ENCODE measurements around the gene DTWD2.

DNA sequence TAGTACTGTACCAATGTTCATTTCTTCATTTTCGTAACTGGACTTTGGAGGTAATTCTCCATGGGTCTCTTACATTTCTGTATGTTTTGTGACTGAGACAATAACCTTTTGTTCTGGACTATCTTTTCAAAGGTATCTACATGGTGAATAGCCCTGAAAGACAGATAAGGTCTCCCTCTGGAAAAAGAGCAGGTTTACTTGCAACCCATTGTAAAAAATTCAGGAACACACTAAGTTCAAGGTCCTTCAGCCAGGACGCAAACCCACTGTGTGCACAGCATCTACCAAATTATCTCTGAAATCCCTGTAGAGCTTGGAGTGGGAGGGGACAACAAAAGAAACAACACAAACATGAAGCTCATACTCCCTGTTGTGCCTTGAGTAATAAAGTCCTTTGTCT lies 8.3 kb downstream of the DTWD2 start:
- TF ChIP-seq, protein P1, sequence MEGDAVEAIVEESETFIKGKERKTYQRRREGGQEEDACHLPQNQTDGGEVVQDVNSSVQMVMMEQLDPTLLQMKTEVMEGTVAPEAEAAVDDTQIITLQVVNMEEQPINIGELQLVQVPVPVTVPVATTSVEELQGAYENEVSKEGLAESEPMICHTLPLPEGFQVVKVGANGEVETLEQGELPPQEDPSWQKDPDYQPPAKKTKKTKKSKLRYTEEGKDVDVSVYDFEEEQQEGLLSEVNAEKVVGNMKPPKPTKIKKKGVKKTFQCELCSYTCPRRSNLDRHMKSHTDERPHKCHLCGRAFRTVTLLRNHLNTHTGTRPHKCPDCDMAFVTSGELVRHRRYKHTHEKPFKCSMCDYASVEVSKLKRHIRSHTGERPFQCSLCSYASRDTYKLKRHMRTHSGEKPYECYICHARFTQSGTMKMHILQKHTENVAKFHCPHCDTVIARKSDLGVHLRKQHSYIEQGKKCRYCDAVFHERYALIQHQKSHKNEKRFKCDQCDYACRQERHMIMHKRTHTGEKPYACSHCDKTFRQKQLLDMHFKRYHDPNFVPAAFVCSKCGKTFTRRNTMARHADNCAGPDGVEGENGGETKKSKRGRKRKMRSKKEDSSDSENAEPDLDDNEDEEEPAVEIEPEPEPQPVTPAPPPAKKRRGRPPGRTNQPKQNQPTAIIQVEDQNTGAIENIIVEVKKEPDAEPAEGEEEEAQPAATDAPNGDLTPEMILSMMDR (IDR thresholded peaks at IDR 0.05) = no peak
- TF ChIP-seq POLR2AphosphoS5 (IDR thresholded peaks at IDR 0.05; ENCODE audit: low read depth, low read length) = no peak
